Astrocyte (in vitro differentiated cells and primary cell): ENCODE data around the gene OR2C3. TPM values are rescaled to one million over a fixed set of nuclear protein-coding genes. Genes with fewer than 3 reads are reported as not detected.
"Not testable (repeated sequence)": the region's sequence is repeated elsewhere in the genome, so short reads cannot be mapped to it uniquely, and the experiment has no call there.

Source experiments
- DNase-seq: peaks from one replicate; pipeline ENCODE4 v3.0.0-alpha.2; 2010; ENCODE audit warnings: low read depth
- FAIRE-seq: peaks from 2 replicates; lab custom pipeline; 2011; peaks lifted over from hg19 to GRCh38; lab: Jason Lieb, UNC
- H2AFZ ChIP-seq: 2 replicates; pipeline ENCODE4 v1.6.0; 2012; ENCODE audit warnings: low read depth, low read length, inconsistent platforms
- H3K27ac ChIP-seq: 2 replicates; pipeline ENCODE4 v1.5.1; 2011; ENCODE audit warnings: low read depth, low read length, inconsistent platforms
- H3K27me3 ChIP-seq: 2 replicates; pipeline ENCODE4 v1.6.0; 2011; ENCODE audit warnings: low read length, inconsistent platforms; ENCODE audit not compliant: insufficient read depth
- H3K36me3 ChIP-seq: 2 replicates; pipeline ENCODE4 v1.5.1; 2011; ENCODE audit warnings: low read length, inconsistent platforms; ENCODE audit not compliant: insufficient read depth
- H3K4me1 ChIP-seq: 2 replicates; pipeline ENCODE4 v1.5.1; 2011; ENCODE audit warnings: low read length, inconsistent platforms; ENCODE audit not compliant: insufficient read depth
- H3K4me2 ChIP-seq: 2 replicates; pipeline ENCODE4 v1.6.0; 2012; ENCODE audit warnings: low read length, inconsistent platforms
- H3K4me3 ChIP-seq: 2 replicates; pipeline ENCODE4 v1.5.1; 2011; ENCODE audit warnings: low read depth, mild to moderate bottlenecking, low read length, inconsistent platforms; ENCODE audit not compliant: insufficient read depth
- H3K79me2 ChIP-seq: 2 replicates; pipeline ENCODE4 v1.6.0; 2012; ENCODE audit warnings: mild to moderate bottlenecking, low read length, inconsistent platforms; ENCODE audit not compliant: insufficient read depth
- H3K9ac ChIP-seq: 2 replicates; pipeline ENCODE4 v1.6.0; 2012; ENCODE audit warnings: mild to moderate bottlenecking, low read length, inconsistent platforms
- H3K9me3 ChIP-seq: 2 replicates; pipeline ENCODE4 v1.5.1; 2012; ENCODE audit warnings: low read depth, mild to moderate bottlenecking, low read length, inconsistent platforms; ENCODE audit not compliant: insufficient read depth
- H4K20me1 ChIP-seq: 2 replicates; pipeline ENCODE4 v1.6.0; 2012; ENCODE audit warnings: low read length, inconsistent platforms; ENCODE audit not compliant: insufficient read depth
- H3K27ac Mint-ChIP-seq: one replicate; pipeline ENCODE4 v1.8.0; 2021; ENCODE audit warnings: mild to moderate bottlenecking, mixed read lengths; ENCODE audit not compliant: unreplicated experiment
- H3K27me3 Mint-ChIP-seq: one replicate; pipeline ENCODE4 v1.8.0; 2021; ENCODE audit warnings: low read depth, mixed read lengths; ENCODE audit not compliant: unreplicated experiment
- H3K36me3 Mint-ChIP-seq: one replicate; pipeline ENCODE4 v1.8.0; 2021; ENCODE audit warnings: low read depth, mixed read lengths; ENCODE audit not compliant: unreplicated experiment
- H3K4me1 Mint-ChIP-seq: one replicate; pipeline ENCODE4 v1.8.0; 2021; ENCODE audit warnings: low read depth, mixed read lengths; ENCODE audit not compliant: unreplicated experiment
- H3K4me3 Mint-ChIP-seq: one replicate; pipeline ENCODE4 v1.8.0; 2021; ENCODE audit warnings: mild to moderate bottlenecking, moderate library complexity, mixed read lengths; ENCODE audit not compliant: unreplicated experiment
- H3K9me3 Mint-ChIP-seq: one replicate; pipeline ENCODE4 v1.8.0; 2021; ENCODE audit warnings: mild to moderate bottlenecking, mixed read lengths; ENCODE audit not compliant: unreplicated experiment
- EZH2 ChIP-seq: IDR thresholded peaks from 2 replicates; pipeline ENCODE4 v1.6.1; 2012; ENCODE audit warnings: mild to moderate bottlenecking, low read length, inconsistent platforms; ENCODE audit not compliant: insufficient read depth
- total RNA-seq: library from RNA; stranded (reverse); gene quantifications from 2 replicates; pipeline ENCODE4 v1.2.1, GENCODE V29; 2021
- TF ChIP-seq, protein P1 (sequence below): IDR thresholded peaks from 2 replicates; pipeline ENCODE4 v1.5.1; 2011; ENCODE audit warnings: low read depth, mild to moderate bottlenecking, inconsistent platforms, low read length, moderate library complexity; ENCODE audit not compliant: insufficient read depth

Gene OR2C3
- total RNA-seq, 1 donor from 2014 or later = not detected

DNA sequence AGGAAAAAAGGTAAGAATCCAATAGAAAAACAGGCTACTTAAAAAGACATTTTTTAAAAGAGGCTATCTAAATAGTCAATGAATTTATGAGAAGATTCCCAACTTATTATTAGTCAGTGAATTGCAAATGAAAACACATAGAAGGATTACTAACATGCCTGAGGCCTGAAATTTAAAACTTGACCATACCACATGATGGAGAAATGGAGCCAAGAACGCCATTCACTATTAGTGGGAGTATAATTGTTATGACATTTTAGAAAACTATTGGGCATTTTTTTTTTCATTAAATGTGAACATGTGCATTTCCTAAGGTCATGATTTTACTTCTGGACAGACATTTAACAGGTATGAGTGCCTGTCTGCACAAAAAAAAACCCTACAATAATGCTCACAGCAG, 53.5 kb downstream of the OR2C3 start:
- no peak overlapping the region for H3K9ac ChIP-seq
- H2AFZ ChIP-seq = no peak overlapping the region
- H3K27ac ChIP-seq = no peak overlapping the region
- DNase-seq = no peak
- no peaks in the 10 kb centered on the region for H3K9me3 ChIP-seq
- H4K20me1 ChIP-seq = no peaks in the 10 kb centered on the region
- no peak for TF ChIP-seq EZH2
- TF ChIP-seq, protein P1, sequence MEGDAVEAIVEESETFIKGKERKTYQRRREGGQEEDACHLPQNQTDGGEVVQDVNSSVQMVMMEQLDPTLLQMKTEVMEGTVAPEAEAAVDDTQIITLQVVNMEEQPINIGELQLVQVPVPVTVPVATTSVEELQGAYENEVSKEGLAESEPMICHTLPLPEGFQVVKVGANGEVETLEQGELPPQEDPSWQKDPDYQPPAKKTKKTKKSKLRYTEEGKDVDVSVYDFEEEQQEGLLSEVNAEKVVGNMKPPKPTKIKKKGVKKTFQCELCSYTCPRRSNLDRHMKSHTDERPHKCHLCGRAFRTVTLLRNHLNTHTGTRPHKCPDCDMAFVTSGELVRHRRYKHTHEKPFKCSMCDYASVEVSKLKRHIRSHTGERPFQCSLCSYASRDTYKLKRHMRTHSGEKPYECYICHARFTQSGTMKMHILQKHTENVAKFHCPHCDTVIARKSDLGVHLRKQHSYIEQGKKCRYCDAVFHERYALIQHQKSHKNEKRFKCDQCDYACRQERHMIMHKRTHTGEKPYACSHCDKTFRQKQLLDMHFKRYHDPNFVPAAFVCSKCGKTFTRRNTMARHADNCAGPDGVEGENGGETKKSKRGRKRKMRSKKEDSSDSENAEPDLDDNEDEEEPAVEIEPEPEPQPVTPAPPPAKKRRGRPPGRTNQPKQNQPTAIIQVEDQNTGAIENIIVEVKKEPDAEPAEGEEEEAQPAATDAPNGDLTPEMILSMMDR = no peak
- no peaks in the 10 kb centered on the region for H3K4me1 ChIP-seq
- no peaks in the 10 kb centered on the region for H3K27me3 ChIP-seq
- H3K4me3 ChIP-seq = no peak overlapping the region
- Mint-ChIP-seq H3K4me3 (no peak overlapping the region), H3K27me3 (peaks cover under 1% of the 10 kb centered on the region), H3K4me1 (no peaks in the 10 kb centered on the region), H3K36me3 (no peaks in the 10 kb centered on the region), H3K9me3 (no peaks in the 10 kb centered on the region), H3K27ac (no peak overlapping the region)
- H3K79me2 ChIP-seq = no peaks in the 10 kb centered on the region
- FAIRE-seq = no peak
- no peaks in the 10 kb centered on the region for H3K36me3 ChIP-seq
- no peak overlapping the region for H3K4me2 ChIP-seq

DNA sequence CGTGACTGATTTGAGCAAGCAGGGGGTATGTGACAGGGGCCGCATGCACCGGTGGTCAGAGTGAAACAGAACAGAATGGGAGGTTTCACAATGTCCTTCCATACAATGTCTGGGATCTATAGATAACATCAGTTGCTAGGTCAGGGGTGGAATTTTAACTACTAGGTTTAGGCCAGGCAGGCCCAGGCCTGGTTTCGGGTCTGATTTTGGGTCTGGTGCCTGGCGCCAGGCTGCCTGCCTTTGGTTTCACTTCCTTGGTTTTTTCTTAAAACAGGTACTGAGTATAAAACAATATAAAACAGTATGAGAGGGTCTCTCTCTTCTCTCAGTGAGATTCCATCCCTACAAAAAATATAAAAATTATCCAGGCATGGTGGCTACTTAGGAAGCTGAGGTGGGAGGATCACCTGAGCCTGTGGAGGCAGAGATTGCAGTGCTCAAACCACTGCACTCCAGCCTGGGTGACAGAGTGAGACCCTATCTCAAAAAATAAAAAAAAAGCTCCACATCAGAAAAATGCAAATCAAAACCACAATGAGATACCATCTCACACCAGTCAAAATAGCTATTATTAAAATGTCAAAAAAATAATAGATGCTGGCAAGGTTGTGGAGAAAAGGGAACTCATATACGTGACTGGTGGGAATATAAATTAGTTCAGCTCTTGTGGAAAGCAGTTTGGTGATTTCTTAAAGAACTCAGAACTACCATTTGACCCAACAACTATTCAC, 59.7 kb downstream of the OR2C3 start:
- H3K27ac ChIP-seq, H4K20me1 ChIP-seq, H3K79me2 ChIP-seq, H3K36me3 Mint-ChIP-seq, H3K4me3 Mint-ChIP-seq, H3K9me3 ChIP-seq, H3K36me3 ChIP-seq, FAIRE-seq, H3K27me3 ChIP-seq, H3K4me1 ChIP-seq, DNase-seq, H3K27ac Mint-ChIP-seq, H3K9ac ChIP-seq, H3K27me3 Mint-ChIP-seq, H3K9me3 Mint-ChIP-seq, H3K4me1 Mint-ChIP-seq, H3K4me2 ChIP-seq, H3K4me3 ChIP-seq, H2AFZ ChIP-seq: not testable (repeated sequence)

DNA sequence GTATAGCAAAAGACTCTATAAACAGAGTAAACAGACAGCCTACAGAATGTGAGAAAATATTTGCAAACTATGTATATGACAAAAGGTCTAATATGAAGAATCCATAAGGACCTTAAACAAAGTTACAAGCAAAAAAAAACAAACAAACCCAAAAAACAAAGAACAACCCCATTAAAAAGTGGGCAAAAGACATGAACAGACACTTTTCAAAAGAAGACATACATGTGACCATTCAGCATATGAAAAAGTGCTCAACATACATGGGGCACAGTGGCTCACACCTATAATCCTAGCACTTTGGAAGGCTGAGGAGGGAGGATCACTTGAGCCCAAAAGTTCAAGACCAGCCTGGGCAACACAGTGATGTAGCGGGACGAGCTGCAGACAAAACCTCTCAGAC, 60.4 kb downstream of the OR2C3 start:
- no peaks in the 10 kb centered on the region for H3K36me3 ChIP-seq
- H2AFZ ChIP-seq = no peak overlapping the region
- no peaks in the 10 kb centered on the region for H3K36me3 Mint-ChIP-seq
- no peak overlapping the region for H3K4me3 Mint-ChIP-seq
- H3K4me3 ChIP-seq = no peak overlapping the region
- H3K27me3 Mint-ChIP-seq = no peaks in the 10 kb centered on the region
- H3K4me2 ChIP-seq = no peak overlapping the region
- no peaks in the 10 kb centered on the region for H3K4me1 ChIP-seq
- H3K9me3 Mint-ChIP-seq = peaks cover 2% of the 10 kb centered on the region
- H3K27ac Mint-ChIP-seq = no peak overlapping the region
- no peaks in the 10 kb centered on the region for H3K79me2 ChIP-seq
- TF ChIP-seq, protein P1 = no peak
- no peak for TF ChIP-seq EZH2
- H3K27ac ChIP-seq = no peak overlapping the region
- H3K27me3 ChIP-seq = no peaks in the 10 kb centered on the region
- H3K9ac ChIP-seq = no peak overlapping the region
- H3K4me1 Mint-ChIP-seq = no peaks in the 10 kb centered on the region
- H4K20me1 ChIP-seq = no peaks in the 10 kb centered on the region
- no peak for FAIRE-seq
- H3K9me3 ChIP-seq = no peaks in the 10 kb centered on the region
- no peak for DNase-seq

Other genes with a start within 250 kb of the OR2C3 start
- 30.3 and 30.5 TPM in 2 replicates for gene ZNF496, start 204.6 kb downstream of the OR2C3 start, total RNA-seq
- 0.09 and 0.12 TPM in 2 replicates for gene NLRP3, start 120.3 kb downstream of the OR2C3 start, total RNA-seq
- gene OR2B11, start 78.3 kb downstream of the OR2C3 start, total RNA-seq = not detected in 2 replicates
- 0.14 TPM in 1 of 2 replicates, not detected in the other for gene GCSAML, start 12.7 kb upstream of the OR2C3 start, total RNA-seq
- not detected in 2 replicates for gene OR2G2, start 51.9 kb upstream of the OR2C3 start, total RNA-seq
- gene OR2G3, start 69.1 kb upstream of the OR2C3 start, total RNA-seq = not detected in 2 replicates
- gene OR13G1, start 143.3 kb upstream of the OR2C3 start, total RNA-seq = not detected in 2 replicates
- gene OR6F1, start 180.2 kb upstream of the OR2C3 start, total RNA-seq = not detected in 2 replicates
- gene OR14K1, start 202.2 kb upstream of the OR2C3 start, total RNA-seq = not detected in 2 replicates
- gene OR14A2, start 211.7 kb upstream of the OR2C3 start, total RNA-seq = not detected in 2 replicates
- not detected in 2 replicates for gene OR1C1, start 224.1 kb upstream of the OR2C3 start, total RNA-seq